GM23338 (cell line): Measurements from ENCODE around the gene SLC37A1. TPM values are rescaled to one million over a fixed set of nuclear protein-coding genes. Genes with fewer than 3 reads are reported as not detected.

Experiments used
- ATAC-seq: fragments of 200-7000 bp; cut with Tn5 transposase; 3 replicates; pipeline ENCODE4 v1.9.1; 2020
- DNase-seq: peaks from one replicate; pipeline ENCODE4 v3.0.0-alpha.2; 2015; ENCODE audit warnings: low spot score
- H2AFZ ChIP-seq: fragments of 200-600 bp; sonication (generic); 2 replicates; pipeline ENCODE4 v1.8.0; 2016; ENCODE audit warnings: antibody characterized with exemption, mild to moderate bottlenecking, moderate library complexity
- H3F3A ChIP-seq: fragments of 200-600 bp; sonication (generic); replicated peaks from 2 replicates; pipeline ENCODE4 v1.8.0; 2017; ENCODE audit warnings: antibody characterized with exemption, mixed run types, low read depth
- H3K27ac ChIP-seq: fragments of 200-600 bp; sonication (generic); 2 replicates; pipeline ENCODE4 v1.6.1; 2016; ENCODE audit warnings: low read depth
- H3K27me3 ChIP-seq: fragments of 200-600 bp; sonication (generic); 2 replicates; pipeline ENCODE4 v1.8.0; 2016; ENCODE audit warnings: mild to moderate bottlenecking, mixed run types, moderate library complexity; ENCODE audit not compliant: insufficient read depth
- H3K36me3 ChIP-seq: fragments of 200-600 bp; sonication (generic); 2 replicates; pipeline ENCODE4 v1.8.0; 2016; ENCODE audit warnings: mild to moderate bottlenecking; ENCODE audit not compliant: insufficient read depth
- H3K4me1 ChIP-seq: fragments of 200-600 bp; sonication (generic); 2 replicates; pipeline ENCODE4 v1.8.0; 2016; ENCODE audit warnings: mild to moderate bottlenecking, moderate library complexity; ENCODE audit not compliant: insufficient read depth
- H3K4me2 ChIP-seq: fragments of 200-600 bp; sonication (generic); 2 replicates; pipeline ENCODE4 v1.7.1; 2017; ENCODE audit warnings: mixed run types
- H3K4me3 ChIP-seq: fragments of 200-600 bp; sonication (generic); 2 replicates; pipeline ENCODE4 v1.6.1; 2016; ENCODE audit warnings: mixed run types
- H3K79me2 ChIP-seq: fragments of 200-600 bp; sonication (generic); replicated peaks from 2 replicates; pipeline ENCODE4 v1.8.0; 2017; ENCODE audit warnings: mild to moderate bottlenecking; ENCODE audit not compliant: insufficient read depth
- H3K9me2 ChIP-seq: fragments of 200-600 bp; sonication (generic); 2 replicates; pipeline ENCODE4 v1.8.0; 2017; ENCODE audit not compliant: insufficient read depth
- H4K20me1 ChIP-seq: fragments of 200-600 bp; sonication (generic); replicated peaks from 2 replicates; pipeline ENCODE4 v1.8.0; 2017; ENCODE audit warnings: mild to moderate bottlenecking; ENCODE audit not compliant: insufficient read depth
- H3K27ac Mint-ChIP-seq: 2 replicates; pipeline ENCODE4 v1.8.0; 2020; ENCODE audit warnings: inconsistent platforms, mild to moderate bottlenecking, moderate library complexity, mixed read lengths
- H3K27me3 Mint-ChIP-seq: 3 replicates; pipeline ENCODE4 v1.8.0; 2022; ENCODE audit warnings: low read depth, mild to moderate bottlenecking, moderate library complexity, mixed read lengths, inconsistent platforms; ENCODE audit not compliant: insufficient read depth, poor library complexity
- H3K36me3 Mint-ChIP-seq: 3 replicates; pipeline ENCODE4 v1.8.0; 2021; ENCODE audit warnings: low read depth, mild to moderate bottlenecking, inconsistent platforms, moderate library complexity, mixed read lengths
- H3K4me1 Mint-ChIP-seq: 3 replicates; pipeline ENCODE4 v1.8.0; 2020; ENCODE audit warnings: mild to moderate bottlenecking, inconsistent platforms, mixed read lengths
- H3K4me3 Mint-ChIP-seq: 3 replicates; pipeline ENCODE4 v1.8.0; 2021; ENCODE audit warnings: moderate library complexity, mild to moderate bottlenecking, inconsistent platforms, mixed read lengths
- H3K9me3 Mint-ChIP-seq: 3 replicates; pipeline ENCODE4 v1.8.0; 2020; ENCODE audit warnings: moderate library complexity, mild to moderate bottlenecking, inconsistent platforms, mixed read lengths
- CREB1 ChIP-seq: fragments of 250-450 bp; sonication (Bioruptor Pico); IDR thresholded peaks from 2 replicates; pipeline ENCODE4 v1.5.0; 2020; ENCODE audit warnings: low read depth, mild to moderate bottlenecking, moderate library complexity
- CTCF ChIP-seq, 2 experiments: fragments of 200-600 bp in 1 of 2; sonication (generic) in 1 of 2; conservative IDR thresholded peaks; 2 replicates each; pipeline versions ENCODE4 v1.5.1 to v1.6.1; 2016 to 2017; ENCODE audit warnings: antibody characterized with exemption in 2 of 2, low read depth in 2 of 2, mild to moderate bottlenecking in 2 of 2, moderate library complexity in 1 of 2
- EZH2 ChIP-seq: fragments of 200-600 bp; sonication (generic); IDR thresholded peaks from one replicate; pipeline ENCODE4 v1.8.0; 2017; ENCODE audit warnings: antibody characterized with exemption, mild to moderate bottlenecking, low read depth; ENCODE audit not compliant: unreplicated experiment
- EZH2phosphoT487 ChIP-seq: fragments of 200-600 bp; sonication (generic); IDR thresholded peaks from one replicate; pipeline ENCODE4 v1.8.1; 2018; ENCODE audit warnings: antibody characterized with exemption; ENCODE audit not compliant: unreplicated experiment
- JUNB ChIP-seq: IDR thresholded peaks from one replicate; pipeline ENCODE4 v1.6.1; 2016; ENCODE audit warnings: antibody characterized with exemption; ENCODE audit not compliant: unreplicated experiment
- NANOG ChIP-seq: IDR thresholded peaks from 2 replicates; pipeline ENCODE4 v1.6.1; 2016; ENCODE audit warnings: antibody characterized with exemption, borderline replicate concordance
- ZNF331 ChIP-seq: fragments of 250-450 bp; sonication (Bioruptor Pico); IDR thresholded peaks from 2 replicates; pipeline ENCODE4 v1.5.0; 2020; ENCODE audit warnings: low read depth, mild to moderate bottlenecking, moderate library complexity
- polyA plus RNA-seq: library from polyadenylated mRNA; unstranded; fragments of >200 nt; fragmentation: Nextera tagmentation; extraction: Ambion mirVana; gene quantifications from 2 replicates; pipeline ENCODE4 v1.2.1, GENCODE V29; 2016
- total RNA-seq: library from RNA; depleted of rRNA; stranded (reverse); fragments of >200 nt; shearing (Covaris generic); gene quantifications from 2 replicates; pipeline ENCODE4 v1.2.3, GENCODE V29; 2014
- TF ChIP-seq, protein P1 (sequence below): IDR thresholded peaks from one replicate; pipeline ENCODE4 v1.6.1; 2018; ENCODE audit warnings: antibody characterized with exemption; ENCODE audit not compliant: unreplicated experiment
- TF ChIP-seq, protein P2 (sequence below): IDR thresholded peaks from 2 replicates; pipeline ENCODE4 v1.6.1; 2016; ENCODE audit warnings: antibody characterized with exemption

Gene SLC37A1
- total and polyA plus RNA-seq, 2 experiments from 2014 or later: 14.0 to 30.3 TPM

GRCh38 chr21:42466700-42467099, 47.0 kb upstream of the SLC37A1 start (continued):
- TF ChIP-seq, protein P1, sequence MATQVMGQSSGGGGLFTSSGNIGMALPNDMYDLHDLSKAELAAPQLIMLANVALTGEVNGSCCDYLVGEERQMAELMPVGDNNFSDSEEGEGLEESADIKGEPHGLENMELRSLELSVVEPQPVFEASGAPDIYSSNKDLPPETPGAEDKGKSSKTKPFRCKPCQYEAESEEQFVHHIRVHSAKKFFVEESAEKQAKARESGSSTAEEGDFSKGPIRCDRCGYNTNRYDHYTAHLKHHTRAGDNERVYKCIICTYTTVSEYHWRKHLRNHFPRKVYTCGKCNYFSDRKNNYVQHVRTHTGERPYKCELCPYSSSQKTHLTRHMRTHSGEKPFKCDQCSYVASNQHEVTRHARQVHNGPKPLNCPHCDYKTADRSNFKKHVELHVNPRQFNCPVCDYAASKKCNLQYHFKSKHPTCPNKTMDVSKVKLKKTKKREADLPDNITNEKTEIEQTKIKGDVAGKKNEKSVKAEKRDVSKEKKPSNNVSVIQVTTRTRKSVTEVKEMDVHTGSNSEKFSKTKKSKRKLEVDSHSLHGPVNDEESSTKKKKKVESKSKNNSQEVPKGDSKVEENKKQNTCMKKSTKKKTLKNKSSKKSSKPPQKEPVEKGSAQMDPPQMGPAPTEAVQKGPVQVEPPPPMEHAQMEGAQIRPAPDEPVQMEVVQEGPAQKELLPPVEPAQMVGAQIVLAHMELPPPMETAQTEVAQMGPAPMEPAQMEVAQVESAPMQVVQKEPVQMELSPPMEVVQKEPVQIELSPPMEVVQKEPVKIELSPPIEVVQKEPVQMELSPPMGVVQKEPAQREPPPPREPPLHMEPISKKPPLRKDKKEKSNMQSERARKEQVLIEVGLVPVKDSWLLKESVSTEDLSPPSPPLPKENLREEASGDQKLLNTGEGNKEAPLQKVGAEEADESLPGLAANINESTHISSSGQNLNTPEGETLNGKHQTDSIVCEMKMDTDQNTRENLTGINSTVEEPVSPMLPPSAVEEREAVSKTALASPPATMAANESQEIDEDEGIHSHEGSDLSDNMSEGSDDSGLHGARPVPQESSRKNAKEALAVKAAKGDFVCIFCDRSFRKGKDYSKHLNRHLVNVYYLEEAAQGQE: no peak
- no peak for TF ChIP-seq NANOG

GRCh38 chr21:42467140-42467983, 46.3 kb upstream of the SLC37A1 start:
- DNase-seq (peak; percentile 60), ATAC-seq (peak; percentile 64)

More at GRCh38 chr21:42467140-42467983, 46.3 kb upstream of the SLC37A1 start:
- no peaks in the 10 kb centered on the region for H3K9me2 ChIP-seq
- H3K79me2 ChIP-seq: no peaks in the 10 kb centered on the region
- no peak overlapping the region for H3K27ac ChIP-seq
- H2AFZ ChIP-seq: no peak overlapping the region
- no peaks in the 10 kb centered on the region for H4K20me1 ChIP-seq
- no peaks in the 10 kb centered on the region for H3K36me3 ChIP-seq
- no peak overlapping the region for H3K4me3 Mint-ChIP-seq
- no peaks in the 10 kb centered on the region for H3K27me3 ChIP-seq
- H3K4me3 ChIP-seq: no peak overlapping the region
- H3K27ac Mint-ChIP-seq: no peak overlapping the region
- H3K4me2 ChIP-seq: no peak overlapping the region
- TF ChIP-seq EZH2phosphoT487: no peak
- TF ChIP-seq CREB1 (CRISPR knock-in tag): no peak
- TF ChIP-seq EZH2: no peak
- no peak for TF ChIP-seq JUNB
- peak; percentile 35 to 63; a peak in 3 of 4 replicates for TF ChIP-seq CTCF (conservative IDR thresholded peaks at IDR 0.05; ENCODE audit: low read depth in 2 of 2)
- TF ChIP-seq, protein P2, sequence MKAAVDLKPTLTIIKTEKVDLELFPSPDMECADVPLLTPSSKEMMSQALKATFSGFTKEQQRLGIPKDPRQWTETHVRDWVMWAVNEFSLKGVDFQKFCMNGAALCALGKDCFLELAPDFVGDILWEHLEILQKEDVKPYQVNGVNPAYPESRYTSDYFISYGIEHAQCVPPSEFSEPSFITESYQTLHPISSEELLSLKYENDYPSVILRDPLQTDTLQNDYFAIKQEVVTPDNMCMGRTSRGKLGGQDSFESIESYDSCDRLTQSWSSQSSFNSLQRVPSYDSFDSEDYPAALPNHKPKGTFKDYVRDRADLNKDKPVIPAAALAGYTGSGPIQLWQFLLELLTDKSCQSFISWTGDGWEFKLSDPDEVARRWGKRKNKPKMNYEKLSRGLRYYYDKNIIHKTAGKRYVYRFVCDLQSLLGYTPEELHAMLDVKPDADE: no peak
- no peak for TF ChIP-seq ZNF331 (CRISPR knock-in tag)
- H3K27me3 Mint-ChIP-seq: peaks cover 10% of the 10 kb centered on the region
- no peaks in the 10 kb centered on the region for H3F3A ChIP-seq
- peaks cover 11% of the 10 kb centered on the region for H3K4me1 ChIP-seq
- no peaks in the 10 kb centered on the region for H3K36me3 Mint-ChIP-seq
- peaks cover 40% of the 10 kb centered on the region for H3K4me1 Mint-ChIP-seq
- H3K9me3 Mint-ChIP-seq: no peaks in the 10 kb centered on the region
